SK-N-SH treated with all-trans-retinoic acid at 6 μM for 48 hours (cell line): ENCODE data around the gene CAMK1.

Source experiments
- ATAC-seq: fragments of 200-7000 bp; cut with Tn5 transposase; 3 replicates; pipeline ENCODE4 v1.9.1; 2020; ENCODE audit warnings: mild to moderate bottlenecking, moderate library complexity
- ARNTL ChIP-seq: fragments of 450-650 bp; formaldehyde crosslinking; IDR thresholded peaks from 2 replicates; pipeline ENCODE4 v1.5.0; 2020; ENCODE audit warnings: low read depth, mild to moderate bottlenecking, moderate library complexity, borderline replicate concordance
- CREB5 ChIP-seq: fragments of 250-450 bp; sonication (Bioruptor Pico); IDR thresholded peaks from 2 replicates; pipeline ENCODE4 v1.5.1; 2020; ENCODE audit warnings: low read depth, mild to moderate bottlenecking, moderate library complexity
- ESRRG ChIP-seq: fragments of 250-450 bp; sonication (Bioruptor Pico); IDR thresholded peaks from 2 replicates; pipeline ENCODE4 v1.6.1; 2021; ENCODE audit warnings: mild to moderate bottlenecking
- GLIS3 ChIP-seq: fragments of 250-450 bp; sonication (Bioruptor Pico); IDR thresholded peaks from 2 replicates; pipeline ENCODE4 v1.5.0; 2020; ENCODE audit warnings: mild to moderate bottlenecking, moderate library complexity
- PATZ1 ChIP-seq: fragments of 250-450 bp; sonication (Bioruptor Pico); IDR thresholded peaks from 2 replicates; pipeline ENCODE4 v1.8.0; 2020; ENCODE audit warnings: mild to moderate bottlenecking, moderate library complexity, borderline replicate concordance
- POU6F1 ChIP-seq: fragments of 250-450 bp; sonication (Bioruptor Pico); IDR thresholded peaks from 2 replicates; pipeline ENCODE4 v1.8.0; 2021; ENCODE audit warnings: low read depth, mild to moderate bottlenecking, moderate library complexity, borderline replicate concordance
- PPARA ChIP-seq: fragments of 250-450 bp; sonication (Bioruptor Pico); IDR thresholded peaks from 2 replicates; pipeline ENCODE4 v1.5.0; 2020; ENCODE audit warnings: mild to moderate bottlenecking, borderline replicate concordance
- RARB ChIP-seq: fragments of 250-450 bp; sonication (Bioruptor Pico); IDR thresholded peaks from 2 replicates; pipeline ENCODE4 v1.8.0; 2021; ENCODE audit warnings: mild to moderate bottlenecking, moderate library complexity
- SNAI2 ChIP-seq: fragments of 250-450 bp; sonication (Bioruptor Pico); IDR thresholded peaks from 2 replicates; pipeline ENCODE4 v1.5.0; 2020; ENCODE audit warnings: mild to moderate bottlenecking, moderate library complexity
- TCF4 ChIP-seq: fragments of 250-450 bp; sonication (Bioruptor Pico); IDR thresholded peaks from 2 replicates; pipeline ENCODE4 v1.8.0; 2021; ENCODE audit warnings: mild to moderate bottlenecking, moderate library complexity, borderline replicate concordance
- TOX ChIP-seq: fragments of 250-450 bp; sonication (Bioruptor Pico); IDR thresholded peaks from 2 replicates; pipeline ENCODE4 v1.8.0; 2021; ENCODE audit warnings: mild to moderate bottlenecking, moderate library complexity, borderline replicate concordance
- TSHZ2 ChIP-seq: fragments of 250-450 bp; sonication (Bioruptor Pico); IDR thresholded peaks from 2 replicates; pipeline ENCODE4 v1.5.0; 2020; ENCODE audit warnings: mild to moderate bottlenecking, moderate library complexity
- ZFP3 ChIP-seq: fragments of 250-450 bp; sonication (Bioruptor Pico); IDR thresholded peaks from 2 replicates; pipeline ENCODE4 v1.5.0; 2020; ENCODE audit warnings: mild to moderate bottlenecking, moderate library complexity
- ZFP30 ChIP-seq: fragments of 450-650 bp; formaldehyde crosslinking; IDR thresholded peaks from 2 replicates; pipeline ENCODE4 v1.5.0; 2022; ENCODE audit warnings: mild to moderate bottlenecking, moderate library complexity
- ZNF70 ChIP-seq: fragments of 450-650 bp; formaldehyde crosslinking; IDR thresholded peaks from 2 replicates; pipeline ENCODE4 v1.5.0; 2020; ENCODE audit warnings: mild to moderate bottlenecking, moderate library complexity
- ZNF8 ChIP-seq: fragments of 450-650 bp; formaldehyde crosslinking; IDR thresholded peaks from 2 replicates; pipeline ENCODE4 v1.5.0; 2020; ENCODE audit warnings: mild to moderate bottlenecking, moderate library complexity

CAMK1 gene

GRCh38 chr3:9783954-9784353 is 14.2 kb upstream of the CAMK1 start (continued):
- TF ChIP-seq TSHZ2 (CRISPR knock-in tag) (no peak), RARB (no peak), ZFP30 (no peak), PATZ1 (no peak), ESRRG (CRISPR knock-in tag) (no peak)

- TF ChIP-seq ZNF8 (no peak), ZNF70 (CRISPR knock-in tag) (no peak), GLIS3 (CRISPR knock-in tag) (no peak), TCF4 (CRISPR knock-in tag) (no peak), ESRRG (CRISPR knock-in tag) (no peak), ZFP3 (CRISPR knock-in tag) (no peak), SNAI2 (CRISPR knock-in tag) (no peak), CREB5 (CRISPR knock-in tag) (no peak), TOX (CRISPR knock-in tag) (no peak), TSHZ2 (CRISPR knock-in tag) (no peak), POU6F1 (CRISPR knock-in tag) (no peak), PATZ1 (no peak)
- TF ChIP-seq, all 23 proteins: peak for 0
- ATAC-seq = no peak
These were observed 13.0 kb upstream of the CAMK1 start for GRCh38 chr3:9782770-9783169.

- TF ChIP-seq PPARA (CRISPR knock-in tag) = no peak
- TF ChIP-seq ARNTL (CRISPR knock-in tag) = no peak
- no peak for ATAC-seq
These were observed 12.3 kb upstream of the CAMK1 start for GRCh38 chr3:9781978-9782603.
